GM13977 (cell line): ENCODE results near the gene PSMB7.

ENCODE experiments used
- DNase-seq: peaks from one replicate; pipeline ENCODE4 v3.0.0; 2012; ENCODE audit warnings: low spot score
- CTCF ChIP-seq: IDR thresholded peaks from 2 replicates; pipeline ENCODE4 v1.5.1; 2012; ENCODE audit warnings: mild to moderate bottlenecking, control low read depth; ENCODE audit not compliant: insufficient read depth; ENCODE audit errors: extremely low read depth, missing control alignments
- in situ Hi-C: fragments of 300-500 bp; cut with MboI; formaldehyde crosslinking; loops from one replicate; pipeline ENCODE4 v1.12.0; 2022; ENCODE audit warnings: low sequenced_read_pairs, low pct_unique_long_range_greater_than_20kb, mixed read lengths, inconsistent platforms; ENCODE audit not compliant: unreplicated experiment

Gene PSMB7

GRCh38 chr9:124414612-124415011 lies 630 bp downstream of the PSMB7 start:
- TF ChIP-seq CTCF = no peak
- in situ Hi-C loops = no loop called here
- no peak for DNase-seq

GRCh38 chr9:124412228-124412575 lies 3.0 kb downstream of the PSMB7 start:
- TF ChIP-seq CTCF = no peak
- in situ Hi-C loops = no loop called here
- DNase-seq = no peak

GRCh38 chr9:124411514-124412227 lies 3.6 kb downstream of the PSMB7 start:
- no peak for DNase-seq
- no peak for TF ChIP-seq CTCF
- in situ Hi-C loops = no loop called here

GRCh38 chr9:124410321-124410913 lies 4.8 kb downstream of the PSMB7 start:
- TF ChIP-seq CTCF = peak; percentile 20
- DNase-seq = no peak
- in situ Hi-C loops = no loop called here

- DNase-seq = no peak
- TF ChIP-seq CTCF = no peak
- in situ Hi-C loops = no loop called here
These were observed 5.8 kb downstream of the PSMB7 start for GRCh38 chr9:124409410-124409809.

GRCh38 chr9:124403246-124403645 lies 12.0 kb downstream of the PSMB7 start:
- in situ Hi-C loops = no loop called here
- DNase-seq = no peak
- TF ChIP-seq CTCF = no peak
